H1 (cell line): Measurements from ENCODE around the gene POU3F2. TPM values are rescaled to one million over a fixed set of nuclear protein-coding genes. Genes with fewer than 3 reads are reported as not detected.

ENCODE experiments used
- GTF2F1 ChIP-seq: IDR thresholded peaks from 2 replicates; pipeline ENCODE4 v1.6.1; 2012; ENCODE audit warnings: low read depth, low read length, improper control_type of control experiment, borderline replicate concordance
- KDM4A ChIP-seq: IDR thresholded peaks from one replicate; pipeline ENCODE4 v1.7.1; 2012; ENCODE audit warnings: low read depth, mild to moderate bottlenecking, moderate library complexity, low read length, inconsistent platforms; ENCODE audit not compliant: severe bottlenecking
- SRF ChIP-seq: IDR thresholded peaks from 2 replicates; pipeline ENCODE4 v1.6.1; 2011; ENCODE audit warnings: mild to moderate bottlenecking, low read depth, low read length, moderate library complexity
- polyA plus RNA-seq, 7 experiments: library from polyadenylated mRNA; depleted of rRNA in 3 of 7; stranded (reverse) in 5 of 7; unstranded in 2 of 7; fragments of >200 nt in 5 of 7; fragments of 200-250 nt in 2 of 7; gene quantifications; 1 replicate in 5 of 7; 2 replicates in 1 of 7; 4 replicates in 1 of 7; pipeline versions ENCODE4 v1.2.1 to v1.2.3, GENCODE V29; 2011 to 2013; ENCODE audit warnings: missing spikeins in 2 of 7, mixed read lengths in 2 of 7
- total RNA-seq: library from RNA; stranded (reverse); fragmentation: NEBNext Ultra II Directional; extraction: Animal tissue kit (Norgen Biotek cat#: 25700); gene quantifications from 2 replicates; pipeline ENCODE4 v1.2.1, GENCODE V29; 2021

POU3F2 gene
- total and polyA plus RNA-seq, 2 of the 8 experiments (the other 6 are each of a cell fraction or from before 2014, with no cell fraction given): 0.09 to 0.35 TPM

DNA sequence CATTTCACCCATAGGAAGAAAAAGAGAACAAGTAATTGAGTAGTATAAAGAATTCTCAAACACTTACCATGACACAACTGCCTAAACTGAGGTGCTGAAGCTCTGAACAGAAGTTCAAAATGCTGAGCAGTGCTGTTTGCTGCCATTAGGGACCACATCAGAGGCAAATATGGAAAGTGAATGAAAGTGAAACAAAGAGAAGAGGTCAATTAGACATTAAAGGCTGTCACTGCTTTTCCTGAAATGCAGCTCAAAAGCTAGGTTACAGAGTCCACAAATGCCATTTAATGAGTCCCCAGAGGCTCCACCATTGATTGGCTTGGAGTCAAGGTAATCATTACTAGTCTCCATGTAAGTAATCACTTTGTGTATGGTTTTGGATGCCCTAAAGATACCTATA lies 46.1 kb downstream of the POU3F2 start (continued):
- TF ChIP-seq KDM4A (no peak), SRF (no peak), GTF2F1 (no peak)
